Activated CD8-positive, alpha-beta T cell treated with anti-CD3 and anti-CD28 coated beads for 36 hours (primary cell): Measurements from ENCODE around the gene GCSAM. TPM values are rescaled to one million over a fixed set of nuclear protein-coding genes. Genes with fewer than 3 reads are reported as not detected.

Experiments used
- ATAC-seq: fragments of 200-7000 bp; cut with Tn5 transposase; one replicate; pipeline ENCODE4 v1.10.0; 2021; ENCODE audit warnings: mild to moderate bottlenecking, moderate library complexity
- CTCF ChIA-PET: fragments of 350-600 bp; sonication (Branson Sonifier 250); formaldehyde crosslinking; loops from one replicate; lab custom pipeline; 2021; ENCODE audit warnings: antibody characterized with exemption; lab: Charles Lee
- POLR2A ChIA-PET: fragments of 350-600 bp; sonication (Branson Sonifier 250); formaldehyde crosslinking; loops from one replicate; lab custom pipeline; 2021; ENCODE audit warnings: antibody characterized with exemption; lab: Charles Lee
- DNase-seq: peaks from one replicate; pipeline ENCODE4 v3.0.0-alpha.2; 2020
- H3K27ac Mint-ChIP-seq: one replicate; pipeline ENCODE4 v1.8.0; 2021; ENCODE audit warnings: mild to moderate bottlenecking, mixed read lengths
- H3K27me3 Mint-ChIP-seq: one replicate; pipeline ENCODE4 v1.8.0; 2021; ENCODE audit warnings: mixed read lengths
- H3K36me3 Mint-ChIP-seq: one replicate; pipeline ENCODE4 v1.8.0; 2021; ENCODE audit warnings: low read depth, mixed read lengths
- H3K4me1 Mint-ChIP-seq: one replicate; pipeline ENCODE4 v1.8.0; 2021; ENCODE audit warnings: low read depth, mixed read lengths
- H3K4me3 Mint-ChIP-seq: one replicate; pipeline ENCODE4 v1.8.0; 2021; ENCODE audit warnings: mild to moderate bottlenecking, moderate library complexity, mixed read lengths
- H3K9me3 Mint-ChIP-seq: one replicate; pipeline ENCODE4 v1.8.0; 2021; ENCODE audit warnings: mixed read lengths
- CTCF ChIP-seq: fragments of 200-600 bp; IDR thresholded peaks from one replicate; pipeline ENCODE4 v1.8.0; 2022; ENCODE audit warnings: antibody characterized with exemption, mild to moderate bottlenecking
- intact Hi-C: fragments of 100-400 bp; cut with micrococcal nuclease; formaldehyde crosslinking; loops from one replicate; pipeline ENCODE4 v1.10.0; 2022
- total RNA-seq, 2 experiments: library from RNA; stranded (reverse); gene quantifications; one replicate each; pipeline ENCODE4 v1.2.3, GENCODE V29; 2021

The GCSAM gene
- total RNA-seq, 2 experiments from 2014 or later, result 9.9 to 12.9 TPM

DNA sequence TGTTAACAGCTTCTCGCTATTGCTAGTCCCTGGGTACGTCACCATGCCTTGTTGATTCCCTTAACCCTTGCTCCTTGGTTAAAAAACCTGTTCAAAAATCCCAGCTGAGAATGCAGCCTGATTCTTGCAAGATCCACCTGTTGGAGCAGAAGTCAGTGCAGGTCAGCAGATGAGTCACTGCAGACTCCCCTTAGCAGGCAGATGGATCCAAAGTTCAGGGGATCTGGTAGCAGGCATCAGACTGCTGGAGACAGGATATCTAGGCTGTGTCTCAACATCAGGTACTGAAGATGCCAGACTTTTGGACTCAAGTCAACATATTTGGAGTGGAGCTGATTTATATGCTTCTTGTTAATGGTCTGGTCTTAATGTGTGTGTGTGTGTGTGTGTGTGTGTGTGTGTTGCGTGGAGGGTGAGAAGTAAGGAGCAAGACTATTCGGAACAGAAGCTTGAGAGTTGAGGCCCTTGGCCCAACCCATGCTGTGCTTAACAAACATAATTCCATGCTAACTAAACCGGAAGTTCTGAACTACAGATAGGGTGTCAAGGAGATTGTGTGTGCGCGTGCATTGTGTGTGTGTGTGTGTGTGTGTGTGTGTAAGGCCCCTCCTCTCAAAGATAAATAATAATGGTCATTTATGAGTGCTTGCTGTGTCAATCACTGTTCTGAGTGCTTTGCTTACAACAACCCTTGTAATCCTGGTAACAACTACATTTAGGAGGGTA lies 47.9 kb downstream of the GCSAM start:
- no peak for TF ChIP-seq CTCF
- ATAC-seq, result no peak
- Mint-ChIP-seq H3K9me3 (no peaks in the 10 kb centered on the region), H3K36me3 (no peaks in the 10 kb centered on the region), H3K4me1 (peaks cover 16% of the 10 kb centered on the region), H3K27ac (no peak overlapping the region), H3K4me3 (peak overlapping the region; percentile 75), H3K27me3 (peaks cover 22% of the 10 kb centered on the region)
- ChIA-PET POLR2A (no interaction called here), CTCF (no interaction called here)
- DNase-seq, result no peak
- intact Hi-C loops, result no loop called here

- POLR2A ChIA-PET, result no interaction called here
- H3K9me3 Mint-ChIP-seq, result no peaks in the 10 kb centered on the region
- no peaks in the 10 kb centered on the region for H3K36me3 Mint-ChIP-seq
- H3K27me3 Mint-ChIP-seq, result peaks cover 16% of the 10 kb centered on the region
- no peak for ATAC-seq
- no peak overlapping the region for H3K27ac Mint-ChIP-seq
- DNase-seq, result no peak
- TF ChIP-seq CTCF, result no peak
- CTCF ChIA-PET, result no interaction called here
- peaks cover 16% of the 10 kb centered on the region for H3K4me1 Mint-ChIP-seq
- intact Hi-C loops, result no loop called here
- H3K4me3 Mint-ChIP-seq, result no peak overlapping the region
Observed at GRCh38 chr3:112083239-112083638, 49.8 kb downstream of the GCSAM start.

DNA sequence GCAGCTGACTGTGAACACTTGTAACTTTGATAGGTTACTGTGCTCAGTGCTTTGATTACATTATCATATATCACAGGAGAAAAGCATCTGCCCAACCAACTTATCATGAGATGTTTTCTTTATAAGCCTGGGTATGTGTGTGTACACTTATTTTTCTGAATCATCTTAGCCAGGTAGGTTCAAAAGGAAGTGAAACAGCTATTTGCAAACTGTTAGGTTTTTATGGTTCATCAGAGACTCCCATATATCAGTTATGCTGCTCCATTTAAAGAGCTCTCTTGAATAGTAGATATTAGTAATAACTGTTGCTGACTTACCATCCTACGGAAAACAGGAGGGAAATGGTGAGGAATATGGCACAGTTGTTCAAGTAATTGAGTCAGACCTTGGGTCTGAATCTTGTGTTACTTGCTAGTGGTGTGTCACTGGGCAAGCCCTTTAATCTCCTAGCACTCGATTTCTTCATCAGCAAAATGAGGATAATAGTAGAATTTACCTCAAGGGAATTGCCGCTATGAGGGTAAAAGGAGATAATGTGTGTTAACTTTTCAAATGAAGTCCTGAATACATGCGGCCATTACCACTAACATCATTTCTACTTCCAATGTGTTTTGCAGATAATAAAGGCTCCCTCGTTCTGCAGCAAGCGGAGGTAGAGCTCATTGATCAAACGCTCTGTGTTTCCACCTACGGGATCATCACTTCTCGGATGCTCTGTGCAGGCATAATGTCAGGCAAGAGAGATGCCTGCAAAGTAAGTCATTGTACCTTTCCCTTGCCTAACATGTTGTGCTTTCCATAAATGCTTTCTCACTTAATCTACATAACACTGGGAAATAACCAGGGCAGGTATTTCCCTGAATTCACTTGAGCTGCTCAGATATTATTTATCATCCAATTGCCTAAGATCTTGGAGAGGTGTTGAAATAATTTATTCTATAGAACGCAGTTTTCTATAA lies 54.6 kb downstream of the GCSAM start:
- no peak for TF ChIP-seq CTCF
- no peak overlapping the region for H3K4me3 Mint-ChIP-seq
- ATAC-seq, result no peak
- H3K27ac Mint-ChIP-seq, result no peak overlapping the region
- POLR2A ChIA-PET, result no interaction called here
- no peaks in the 10 kb centered on the region for H3K9me3 Mint-ChIP-seq
- peaks cover under 1% of the 10 kb centered on the region for H3K36me3 Mint-ChIP-seq
- CTCF ChIA-PET, result interaction anchor here (0.7 to 1.1 kb wide), 5 partner anchors 9 to 35 kb away, joined by 3 to 5 read pairs (median 4); no protein-coding TSS in a partner anchor
- no peak for DNase-seq
- intact Hi-C loops, result no loop called here
- no peaks in the 10 kb centered on the region for H3K27me3 Mint-ChIP-seq
- peaks cover 14% of the 10 kb centered on the region for H3K4me1 Mint-ChIP-seq

DNA sequence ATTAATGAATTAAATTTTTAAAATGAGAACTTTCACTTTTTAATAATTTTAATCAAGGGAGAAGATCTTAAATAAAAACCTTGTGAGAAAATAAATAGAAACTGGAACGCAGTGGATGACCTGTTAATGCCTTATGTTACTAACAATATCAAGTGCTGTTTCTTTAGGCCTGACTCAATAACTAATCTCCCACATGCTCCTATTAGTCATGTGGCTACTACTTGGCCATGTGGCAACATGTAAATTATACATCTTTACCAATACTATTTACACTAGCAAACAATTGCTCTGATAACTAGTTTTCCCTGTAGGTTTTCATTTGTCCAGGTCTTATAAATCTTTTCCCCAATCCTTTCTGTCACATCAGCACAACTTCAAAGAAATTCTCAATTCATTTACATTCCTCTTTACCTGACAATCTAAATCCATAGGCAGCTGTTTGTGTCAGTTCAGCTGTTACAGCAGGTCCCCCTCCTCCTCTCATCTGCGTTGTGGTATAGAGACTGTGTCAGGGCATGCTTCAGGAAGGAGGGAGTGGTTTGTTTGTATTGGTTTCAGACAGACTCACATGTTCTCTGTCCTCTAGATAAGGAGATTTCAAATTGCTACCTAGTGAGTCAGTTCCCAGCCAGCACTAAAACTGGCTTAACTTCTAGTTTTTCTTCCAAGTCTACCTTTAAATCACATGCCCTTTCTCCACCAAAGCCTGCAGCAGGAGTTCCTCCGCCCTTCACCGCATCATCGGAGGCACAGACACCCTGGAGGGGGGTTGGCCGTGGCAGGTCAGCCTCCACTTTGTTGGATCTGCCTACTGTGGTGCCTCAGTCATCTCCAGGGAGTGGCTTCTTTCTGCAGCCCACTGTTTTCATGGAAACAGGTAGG lies 58.2 kb downstream of the GCSAM start:
- H3K36me3 Mint-ChIP-seq, result peaks cover 4% of the 10 kb centered on the region
- POLR2A ChIA-PET, result no interaction called here

More for the DNA sequence above, 58.2 kb downstream of the GCSAM start:
- Mint-ChIP-seq H3K4me3 (no peak overlapping the region), H3K9me3 (no peaks in the 10 kb centered on the region), H3K27ac (peak overlapping the region; percentile 28), H3K27me3 (no peaks in the 10 kb centered on the region), H3K4me1 (peaks cover 31% of the 10 kb centered on the region)
- CTCF ChIA-PET, result no interaction called here
- intact Hi-C loops, result no loop called here
- DNase-seq, result peak; percentile 49
- peak; percentile 94 for ATAC-seq
- no peak for TF ChIP-seq CTCF
